Neural progenitor cell (in vitro differentiated cells): ENCODE measurements around the gene FMR1. TPM values are rescaled to one million over a fixed set of nuclear protein-coding genes. Genes with fewer than 3 reads are reported as not detected.

Experiments
- DNase-seq: peaks from one replicate; pipeline ENCODE4 v3.0.0-alpha.2; 2016; ENCODE audit warnings: low spot score
- H2AFZ ChIP-seq: fragments of 200-600 bp; sonication (generic); replicated peaks from 2 replicates; pipeline ENCODE4 v1.6.1; 2016; ENCODE audit warnings: antibody characterized with exemption
- H3F3A ChIP-seq: fragments of 200-600 bp; sonication (generic); 2 replicates; pipeline ENCODE4 v1.6.1; 2016; ENCODE audit warnings: antibody characterized with exemption, low read depth
- H3K27ac ChIP-seq: fragments of 200-600 bp; sonication (generic); 2 replicates; pipeline ENCODE4 v1.5.1; 2016; ENCODE audit warnings: mild to moderate bottlenecking
- H3K27me3 ChIP-seq: fragments of 200-600 bp; sonication (generic); 2 replicates; pipeline ENCODE4 v1.6.1; 2016; ENCODE audit warnings: mild to moderate bottlenecking, moderate library complexity
- H3K36me3 ChIP-seq: fragments of 200-600 bp; sonication (generic); 2 replicates; pipeline ENCODE4 v1.5.1; 2016
- H3K4me1 ChIP-seq: fragments of 200-600 bp; sonication (generic); 2 replicates; pipeline ENCODE4 v1.6.1; 2016; ENCODE audit warnings: mixed run types
- H3K4me2 ChIP-seq: fragments of 200-600 bp; sonication (generic); 2 replicates; pipeline ENCODE4 v1.6.1; 2016
- H3K4me3 ChIP-seq: fragments of 200-600 bp; sonication (generic); 2 replicates; pipeline ENCODE4 v1.5.1; 2016
- H3K79me2 ChIP-seq: fragments of 200-600 bp; sonication (generic); 2 replicates; pipeline ENCODE4 v1.6.1; 2016; ENCODE audit warnings: low read depth
- H3K9ac ChIP-seq: fragments of 200-600 bp; sonication (generic); 2 replicates; pipeline ENCODE4 v1.6.1; 2016
- H3K9me3 ChIP-seq: fragments of 200-600 bp; sonication (generic); 2 replicates; pipeline ENCODE4 v1.5.1; 2016; ENCODE audit warnings: low read depth
- H4K20me1 ChIP-seq: fragments of 200-600 bp; sonication (generic); 2 replicates; pipeline ENCODE4 v1.6.1; 2016; ENCODE audit warnings: low read depth
- H3K27ac Mint-ChIP-seq: 3 replicates; pipeline ENCODE4 v1.8.0; 2021; ENCODE audit warnings: mixed read lengths
- H3K27me3 Mint-ChIP-seq: 2 replicates; pipeline ENCODE4 v1.8.0; 2022; ENCODE audit warnings: low read depth, mild to moderate bottlenecking, inconsistent platforms, moderate library complexity, mixed read lengths; ENCODE audit not compliant: insufficient read depth
- H3K36me3 Mint-ChIP-seq: 3 replicates; pipeline ENCODE4 v1.8.0; 2021; ENCODE audit warnings: mixed read lengths
- H3K4me1 Mint-ChIP-seq: 3 replicates; pipeline ENCODE4 v1.8.0; 2021; ENCODE audit warnings: mixed read lengths
- H3K4me3 Mint-ChIP-seq: 3 replicates; pipeline ENCODE4 v1.8.0; 2021; ENCODE audit warnings: mild to moderate bottlenecking, moderate library complexity, mixed read lengths
- H3K9me3 Mint-ChIP-seq: 3 replicates; pipeline ENCODE4 v1.8.0; 2020; ENCODE audit warnings: mixed read lengths
- CTCF ChIP-seq: fragments of 200-600 bp; sonication (generic); IDR thresholded peaks from 2 replicates; pipeline ENCODE4 v1.5.1; 2017; ENCODE audit warnings: antibody characterized with exemption, mild to moderate bottlenecking
- EZH2 ChIP-seq: fragments of 200-600 bp; sonication (generic); IDR thresholded peaks from 2 replicates; pipeline ENCODE4 v1.6.1; 2017; ENCODE audit warnings: antibody characterized with exemption, mild to moderate bottlenecking, moderate library complexity
- EZH2phosphoT487 ChIP-seq: fragments of 200-600 bp; sonication (generic); IDR thresholded peaks from 2 replicates; pipeline ENCODE4 v1.6.1; 2017; ENCODE audit warnings: antibody characterized with exemption
- total RNA-seq: library from RNA; depleted of rRNA; stranded (reverse); fragments of >200 nt; gene quantifications from 2 replicates; pipeline ENCODE4 v1.2.3, GENCODE V29; 2015; ENCODE audit warnings: low replicate concordance

Gene FMR1
- total RNA-seq, 1 donor from 2014 or later, result 61.1 TPM

GRCh38 chrX:147957291-147957690, 45.6 kb downstream of the FMR1 start:
- H3K4me2 ChIP-seq, result no peak overlapping the region
- H3K36me3 ChIP-seq, result no peaks in the 10 kb centered on the region
- no peaks in the 10 kb centered on the region for H3F3A ChIP-seq
- no peak for DNase-seq
- H3K9me3 ChIP-seq, result no peaks in the 10 kb centered on the region
- H3K9ac ChIP-seq, result no peak overlapping the region
- H3K27ac ChIP-seq, result no peak overlapping the region
- TF ChIP-seq EZH2 (no peak), EZH2phosphoT487 (no peak), CTCF (no peak)
- H3K79me2 ChIP-seq, result no peaks in the 10 kb centered on the region
- Mint-ChIP-seq H3K36me3 (no peaks in the 10 kb centered on the region), H3K9me3 (peaks cover 4% of the 10 kb centered on the region), H3K27ac (no peak overlapping the region), H3K4me1 (peaks cover 4% of the 10 kb centered on the region), H3K27me3 (no peaks in the 10 kb centered on the region), H3K4me3 (no peak overlapping the region)
- no peak overlapping the region for H3K4me3 ChIP-seq
- H2AFZ ChIP-seq, result no peak overlapping the region
- no peaks in the 10 kb centered on the region for H3K4me1 ChIP-seq
- H3K27me3 ChIP-seq, result no peaks in the 10 kb centered on the region
- no peaks in the 10 kb centered on the region for H4K20me1 ChIP-seq

DNA sequence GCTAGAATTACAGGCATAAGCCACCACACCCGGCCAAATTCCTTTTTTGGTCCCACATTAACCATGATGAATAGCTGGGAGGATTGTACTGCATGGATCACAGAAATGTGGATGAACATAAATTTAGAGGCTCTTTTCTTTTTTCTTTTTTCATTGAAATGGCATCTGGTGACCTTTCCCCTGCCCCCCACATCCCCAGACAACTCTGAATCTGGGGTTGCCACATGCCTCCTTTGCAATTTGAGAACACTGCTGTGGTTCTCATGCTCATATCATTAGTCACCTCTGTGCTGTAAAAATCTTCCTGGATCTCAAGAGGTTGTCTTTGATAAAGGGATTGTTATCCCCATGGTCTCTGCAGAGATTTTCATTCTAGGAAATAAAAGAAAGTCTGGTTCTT, 46.6 kb downstream of the FMR1 start:
- no peaks in the 10 kb centered on the region for H3K27me3 Mint-ChIP-seq

GRCh38 chrX:147960722-147961121, 49.0 kb downstream of the FMR1 start:
- Mint-ChIP-seq H3K4me1 (peaks cover 4% of the 10 kb centered on the region), H3K36me3 (no peaks in the 10 kb centered on the region), H3K4me3 (no peak overlapping the region), H3K27me3 (no peaks in the 10 kb centered on the region), H3K9me3 (peaks cover 7% of the 10 kb centered on the region), H3K27ac (no peak overlapping the region)
- no peaks in the 10 kb centered on the region for H3K4me1 ChIP-seq
- H4K20me1 ChIP-seq, result no peaks in the 10 kb centered on the region
- no peak overlapping the region for H3K4me3 ChIP-seq
- H3K79me2 ChIP-seq, result no peaks in the 10 kb centered on the region
- no peaks in the 10 kb centered on the region for H3F3A ChIP-seq
- no peak overlapping the region for H3K27ac ChIP-seq
- H3K9ac ChIP-seq, result no peak overlapping the region
- DNase-seq, result no peak
- no peaks in the 10 kb centered on the region for H3K36me3 ChIP-seq
- H3K27me3 ChIP-seq, result no peaks in the 10 kb centered on the region
- no peak overlapping the region for H3K4me2 ChIP-seq
- H2AFZ ChIP-seq, result no peak overlapping the region
- no peak for TF ChIP-seq CTCF
- TF ChIP-seq EZH2phosphoT487, result no peak
- TF ChIP-seq EZH2, result no peak
- H3K9me3 ChIP-seq, result no peaks in the 10 kb centered on the region

More for the DNA sequence above, 46.6 kb downstream of the FMR1 start:
- DNase-seq, result no peak
- peaks cover 4% of the 10 kb centered on the region for H3K9me3 Mint-ChIP-seq
- Histone ChIP-seq H3K4me3 (no peak overlapping the region), H4K20me1 (no peaks in the 10 kb centered on the region), H3K9me3 (no peaks in the 10 kb centered on the region), H3K9ac (no peak overlapping the region), H3K36me3 (no peaks in the 10 kb centered on the region), H3K4me2 (no peak overlapping the region), H3K27me3 (no peaks in the 10 kb centered on the region), H2AFZ (no peak overlapping the region), H3K79me2 (no peaks in the 10 kb centered on the region), H3F3A (no peaks in the 10 kb centered on the region), H3K4me1 (no peaks in the 10 kb centered on the region), H3K27ac (no peak overlapping the region)
- H3K36me3 Mint-ChIP-seq, result no peaks in the 10 kb centered on the region
- no peak overlapping the region for H3K4me3 Mint-ChIP-seq
- TF ChIP-seq CTCF (no peak), EZH2phosphoT487 (no peak), EZH2 (no peak)
- H3K4me1 Mint-ChIP-seq, result peaks cover 4% of the 10 kb centered on the region
- H3K27ac Mint-ChIP-seq, result no peak overlapping the region

DNA sequence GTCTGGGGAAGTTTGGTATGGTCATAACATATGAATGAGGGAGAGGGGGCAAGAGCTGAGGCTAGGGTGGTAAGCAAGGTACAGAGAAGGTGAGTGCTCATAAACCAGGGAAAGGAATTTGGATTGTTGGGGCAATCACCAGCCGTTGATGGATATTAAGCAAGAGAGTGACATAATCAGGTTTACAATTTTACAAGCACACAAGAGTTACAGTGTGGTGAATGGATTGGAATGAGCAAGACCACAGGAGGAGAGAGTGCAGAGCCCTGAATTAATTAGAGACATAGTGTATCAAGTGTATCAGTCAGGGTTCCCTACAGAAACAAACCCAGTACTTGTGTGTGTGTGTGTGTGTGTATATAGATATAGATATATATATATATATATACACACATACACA, 50.8 kb downstream of the FMR1 start:
- Mint-ChIP-seq H3K4me1 (no peaks in the 10 kb centered on the region), H3K27me3 (no peaks in the 10 kb centered on the region), H3K9me3 (peaks cover 8% of the 10 kb centered on the region), H3K36me3 (no peaks in the 10 kb centered on the region), H3K4me3 (no peak overlapping the region), H3K27ac (no peak overlapping the region)
- no peak overlapping the region for H3K4me3 ChIP-seq
- no peak overlapping the region for H3K4me2 ChIP-seq
- H4K20me1 ChIP-seq, result no peaks in the 10 kb centered on the region
- no peaks in the 10 kb centered on the region for H3K79me2 ChIP-seq
- H3K36me3 ChIP-seq, result no peaks in the 10 kb centered on the region
- no peak overlapping the region for H2AFZ ChIP-seq
- no peaks in the 10 kb centered on the region for H3K4me1 ChIP-seq
- DNase-seq, result no peak
- H3K27me3 ChIP-seq, result no peaks in the 10 kb centered on the region
- H3K27ac ChIP-seq, result no peak overlapping the region
- no peaks in the 10 kb centered on the region for H3K9me3 ChIP-seq
- H3F3A ChIP-seq, result no peaks in the 10 kb centered on the region
- TF ChIP-seq EZH2 (no peak), CTCF (no peak), EZH2phosphoT487 (no peak)
- H3K9ac ChIP-seq, result no peak overlapping the region
